HEK293 (cell line): ENCODE data around the gene CPE.
"Not testable (repeated sequence)": the region's sequence is repeated elsewhere in the genome, so short reads cannot be mapped to it uniquely, and the experiment has no call there.

Source experiments
- CTCF ChIA-PET: fragments of 350-600 bp; formaldehyde crosslinking; extraction: SDS; loops from one replicate; lab custom pipeline; 2021; ENCODE audit warnings: antibody characterized with exemption; lab: Yijun Ruan, JAX
- POLR2A ChIA-PET: fragments of 300-600 bp; formaldehyde crosslinking; extraction: SDS; loops from one replicate; lab custom pipeline; 2020; ENCODE audit warnings: antibody characterized with exemption, inconsistent platforms; lab: Yijun Ruan, JAX
- H3K27ac ChIP-seq: fragments of 200-500 bp; sonication (Bioruptor generic); 2 replicates; pipeline ENCODE4 v1.5.1; 2014; ENCODE audit warnings: low read depth, low read length, control low read depth, inconsistent platforms; ENCODE audit errors: extremely low read depth
- H3K36me3 ChIP-seq, 2 experiments: fragments of 200-500 bp in 1 of 2; sonication (Bioruptor generic) in 1 of 2; 1 replicate in 1 of 2; 2 replicates in 1 of 2; pipeline ENCODE4 v1.5.1; 2014 to 2017; ENCODE audit warnings: inconsistent platforms in 2 of 2, low read length in 2 of 2; ENCODE audit not compliant: control insufficient read depth in 2 of 2, insufficient read depth in 1 of 2
- H3K4me1 ChIP-seq: fragments of 200-500 bp; sonication (Bioruptor generic); 2 replicates; pipeline ENCODE4 v1.5.1; 2014; ENCODE audit warnings: mild to moderate bottlenecking, low read length, inconsistent platforms; ENCODE audit not compliant: control insufficient read depth, insufficient read depth
- H3K4me3 ChIP-seq: 2 replicates; pipeline ENCODE4 v1.5.1; 2011; ENCODE audit warnings: low read depth, mild to moderate bottlenecking, control low read depth, low read length, moderate library complexity
- H3K9me3 ChIP-seq: fragments of 200-500 bp; sonication (Bioruptor generic); 2 replicates; pipeline ENCODE4 v1.5.1; 2014; ENCODE audit warnings: low read depth, low read length, inconsistent platforms; ENCODE audit not compliant: control insufficient read depth, insufficient read depth
- TCF7L2 ChIP-seq: IDR thresholded peaks from 2 replicates; pipeline ENCODE4 v1.6.1; 2011; ENCODE audit warnings: low read depth, mild to moderate bottlenecking, inconsistent platforms, low read length, moderate library complexity, borderline replicate concordance
- ZNF214 ChIP-seq: fragments of 450-650 bp; formaldehyde crosslinking; IDR thresholded peaks from 2 replicates; pipeline ENCODE4 v1.5.1; 2017; ENCODE audit warnings: missing biosample characterization, mild to moderate bottlenecking, missing genetic modification characterization, borderline replicate concordance
- ZNF24 ChIP-seq: fragments of 450-650 bp; formaldehyde crosslinking; IDR thresholded peaks from 2 replicates; pipeline ENCODE4 v1.5.1; 2016; ENCODE audit warnings: missing biosample characterization, missing genetic modification characterization
- ZNF324 ChIP-seq: fragments of 450-650 bp; formaldehyde crosslinking; IDR thresholded peaks from 2 replicates; pipeline ENCODE4 v1.5.1; 2016; ENCODE audit warnings: missing biosample characterization, missing genetic modification characterization
- ZNF394 ChIP-seq: fragments of 450-650 bp; formaldehyde crosslinking; IDR thresholded peaks from 2 replicates; pipeline ENCODE4 v1.5.1; 2016; ENCODE audit warnings: missing biosample characterization, missing genetic modification characterization, mild to moderate bottlenecking, moderate library complexity, borderline replicate concordance
- ZNF654 ChIP-seq: fragments of 450-650 bp; formaldehyde crosslinking; IDR thresholded peaks from 2 replicates; pipeline ENCODE4 v1.5.1; 2016; ENCODE audit warnings: low read depth, missing biosample characterization, missing genetic modification characterization
- ZNF843 ChIP-seq: fragments of 450-650 bp; formaldehyde crosslinking; IDR thresholded peaks from 2 replicates; pipeline ENCODE4 v1.5.1; 2016; ENCODE audit warnings: missing biosample characterization, missing genetic modification characterization
- TF ChIP-seq, protein P1 (sequence below): fragments of 450-650 bp; formaldehyde crosslinking; IDR thresholded peaks from 2 replicates; pipeline ENCODE4 v1.5.1; 2016; ENCODE audit warnings: missing biosample characterization, missing genetic modification characterization
- TF ChIP-seq, protein P2 (sequence below): fragments of 450-650 bp; formaldehyde crosslinking; IDR thresholded peaks from 2 replicates; pipeline ENCODE4 v1.5.1; 2016; ENCODE audit warnings: missing biosample characterization, missing genetic modification characterization
- TF ChIP-seq, protein P3 (sequence below): fragments of 450-650 bp; formaldehyde crosslinking; IDR thresholded peaks from 2 replicates; pipeline ENCODE4 v1.5.1; 2016; ENCODE audit warnings: missing biosample characterization, missing genetic modification characterization
- TF ChIP-seq, protein P4 (sequence below): fragments of 450-650 bp; formaldehyde crosslinking; optimal IDR thresholded peaks from 2 replicates; pipeline ENCODE3; 2016; ENCODE audit warnings: missing biosample characterization, mild to moderate bottlenecking, missing genetic modification characterization

CPE gene

DNA sequence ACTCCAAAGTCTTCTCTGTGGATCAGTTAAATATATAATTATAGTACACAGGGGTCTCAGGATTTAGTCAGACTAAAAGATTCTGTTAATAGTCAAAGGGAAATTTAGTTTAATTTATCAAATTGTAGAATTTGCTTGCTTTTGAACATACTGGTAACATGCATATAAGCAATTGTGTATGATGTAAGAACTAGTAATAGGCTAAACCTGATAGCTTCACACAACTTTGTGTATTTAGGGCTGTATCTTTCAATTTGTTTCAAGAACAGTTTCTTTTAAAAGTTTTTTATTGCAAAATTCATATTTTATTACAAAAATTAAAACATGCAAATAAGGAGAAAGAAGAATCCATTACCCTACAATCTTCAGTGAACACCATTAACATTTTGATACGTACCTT lies 99.5 kb downstream of the CPE start (continued):
- TF ChIP-seq ZNF324 (tag by site-specific recombination) (no peak), ZNF394 (no peak), TCF7L2 (no peak), ZNF843 (tag by site-specific recombination) (no peak)
- TF ChIP-seq, protein P1, sequence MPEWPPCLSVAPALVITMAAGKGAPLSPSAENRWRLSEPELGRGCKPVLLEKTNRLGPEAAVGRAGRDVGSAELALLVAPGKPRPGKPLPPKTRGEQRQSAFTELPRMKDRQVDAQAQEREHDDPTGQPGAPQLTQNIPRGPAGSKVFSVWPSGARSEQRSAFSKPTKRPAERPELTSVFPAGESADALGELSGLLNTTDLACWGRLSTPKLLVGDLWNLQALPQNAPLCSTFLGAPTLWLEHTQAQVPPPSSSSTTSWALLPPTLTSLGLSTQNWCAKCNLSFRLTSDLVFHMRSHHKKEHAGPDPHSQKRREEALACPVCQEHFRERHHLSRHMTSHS (tag by site-specific recombination), result no peak

DNA sequence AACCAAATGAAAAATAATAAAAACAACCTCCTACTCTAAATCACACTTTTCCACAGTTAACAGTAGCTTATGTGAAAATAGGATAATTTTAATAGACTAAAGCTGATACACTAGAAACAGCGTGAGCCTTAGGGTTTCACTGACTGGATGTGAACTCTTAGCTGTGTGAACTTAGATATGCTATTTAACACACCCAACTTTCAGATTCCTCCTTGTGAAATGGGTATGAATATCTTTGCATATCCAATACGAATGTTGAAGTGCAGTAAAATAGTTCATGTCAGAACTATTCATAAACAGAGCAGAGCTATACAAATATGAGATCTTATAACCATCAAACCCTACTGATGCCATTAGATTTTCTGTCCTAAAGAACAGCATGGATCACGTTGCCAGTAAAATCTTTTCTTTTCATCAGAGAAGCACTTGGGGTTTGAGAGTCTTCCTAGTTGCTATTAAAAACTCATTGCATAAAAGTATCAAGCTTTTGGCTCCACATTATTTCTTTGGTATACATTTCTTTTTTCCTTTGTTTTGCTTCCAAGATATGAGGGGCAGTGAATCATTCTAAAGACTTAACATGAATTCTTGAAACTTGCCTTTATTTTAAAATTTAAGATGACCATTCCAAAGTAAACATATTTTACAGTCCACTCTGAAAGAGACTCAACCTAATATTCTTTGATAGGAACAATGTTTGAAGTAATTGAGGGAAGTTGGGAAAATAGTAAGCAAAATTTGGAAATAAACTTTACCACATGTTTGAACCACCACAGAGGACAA lies 102.4 kb downstream of the CPE start:
- POLR2A ChIA-PET, result no interaction called here
- Histone ChIP-seq H3K36me3 (peaks cover 0 to 10% of the 10 kb centered on the region in 2 experiments; a peak in 2 of 3 replicates), H3K9me3 (no peaks in the 10 kb centered on the region)
- no peak for TF ChIP-seq ZNF214
- TF ChIP-seq, protein P2, sequence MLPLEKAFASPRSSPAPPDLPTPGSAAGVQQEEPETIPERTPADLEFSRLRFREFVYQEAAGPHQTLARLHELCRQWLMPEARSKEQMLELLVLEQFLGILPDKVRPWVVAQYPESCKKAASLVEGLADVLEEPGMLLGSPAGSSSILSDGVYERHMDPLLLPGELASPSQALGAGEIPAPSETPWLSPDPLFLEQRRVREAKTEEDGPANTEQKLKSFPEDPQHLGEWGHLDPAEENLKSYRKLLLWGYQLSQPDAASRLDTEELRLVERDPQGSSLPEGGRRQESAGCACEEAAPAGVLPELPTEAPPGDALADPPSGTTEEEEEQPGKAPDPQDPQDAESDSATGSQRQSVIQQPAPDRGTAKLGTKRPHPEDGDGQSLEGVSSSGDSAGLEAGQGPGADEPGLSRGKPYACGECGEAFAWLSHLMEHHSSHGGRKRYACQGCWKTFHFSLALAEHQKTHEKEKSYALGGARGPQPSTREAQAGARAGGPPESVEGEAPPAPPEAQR, result no peak
- TF ChIP-seq, all 188 proteins: peak for 0
- CTCF ChIA-PET, result interaction anchor here (1.3 kb wide), 1 partner anchor 16 kb away, joined by 4 read pairs; no protein-coding TSS in a partner anchor
- Histone ChIP-seq H3K27ac (no peak overlapping the region), H3K4me1 (no peaks in the 10 kb centered on the region), H3K4me3 (no peak overlapping the region)

DNA sequence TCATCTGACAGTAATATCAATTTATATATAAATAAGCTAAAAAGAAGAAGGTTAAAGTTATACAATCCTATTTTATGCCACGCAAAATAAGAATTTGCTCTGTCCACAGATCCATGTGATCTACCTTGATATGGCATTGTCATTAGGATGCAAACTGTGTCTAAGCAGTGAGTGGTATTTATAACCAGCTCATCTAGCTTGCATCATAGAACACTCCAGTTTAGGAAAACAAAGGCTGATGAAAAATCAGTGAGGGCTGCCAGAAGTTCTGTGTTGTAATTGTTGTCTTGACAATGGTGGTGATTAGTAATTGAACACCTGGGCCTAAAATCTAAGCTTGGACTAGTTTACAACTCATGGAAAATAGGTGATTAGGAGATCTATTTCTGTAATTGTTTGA lies 111.0 kb downstream of the CPE start:
- POLR2A ChIA-PET, result no interaction called here
- no peak for TF ChIP-seq ZNF24
- TF ChIP-seq, protein P3, sequence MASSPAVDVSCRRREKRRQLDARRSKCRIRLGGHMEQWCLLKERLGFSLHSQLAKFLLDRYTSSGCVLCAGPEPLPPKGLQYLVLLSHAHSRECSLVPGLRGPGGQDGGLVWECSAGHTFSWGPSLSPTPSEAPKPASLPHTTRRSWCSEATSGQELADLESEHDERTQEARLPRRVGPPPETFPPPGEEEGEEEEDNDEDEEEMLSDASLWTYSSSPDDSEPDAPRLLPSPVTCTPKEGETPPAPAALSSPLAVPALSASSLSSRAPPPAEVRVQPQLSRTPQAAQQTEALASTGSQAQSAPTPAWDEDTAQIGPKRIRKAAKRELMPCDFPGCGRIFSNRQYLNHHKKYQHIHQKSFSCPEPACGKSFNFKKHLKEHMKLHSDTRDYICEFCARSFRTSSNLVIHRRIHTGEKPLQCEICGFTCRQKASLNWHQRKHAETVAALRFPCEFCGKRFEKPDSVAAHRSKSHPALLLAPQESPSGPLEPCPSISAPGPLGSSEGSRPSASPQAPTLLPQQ (tag by site-specific recombination), result no peak
- TF ChIP-seq, all 188 proteins: peak for 0
- H3K4me3 ChIP-seq, result no peak overlapping the region
- no peaks in the 10 kb centered on the region for H3K4me1 ChIP-seq
- H3K9me3 ChIP-seq, result no peaks in the 10 kb centered on the region
- peaks cover 0 to 24% of the 10 kb centered on the region in 2 experiments; a peak in 1 of 3 replicates for H3K36me3 ChIP-seq
- CTCF ChIA-PET, result interaction anchor here (0.7 kb wide), 1 partner anchor 115 kb away, joined by 3 read pairs; no protein-coding TSS in a partner anchor
- H3K27ac ChIP-seq, result no peak overlapping the region

DNA sequence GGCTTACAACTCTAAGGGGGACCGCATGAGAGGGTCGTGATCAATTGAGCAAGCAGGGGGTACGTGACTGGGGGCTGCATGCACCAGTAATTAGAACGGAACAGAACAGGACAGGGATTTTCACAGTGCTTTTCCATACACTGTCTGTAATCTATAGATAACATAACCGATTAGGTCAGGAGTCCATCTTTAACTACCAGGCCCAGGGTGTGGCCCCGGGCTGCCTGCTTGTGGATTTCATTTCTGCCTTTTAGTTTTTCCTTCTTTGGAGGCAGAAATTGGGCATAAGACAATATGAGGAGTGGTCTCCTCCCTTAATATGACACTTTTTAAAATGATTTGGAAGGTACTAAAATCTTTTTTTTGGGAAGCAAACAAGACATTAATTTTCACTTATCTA lies 113.8 kb downstream of the CPE start:
- CTCF ChIA-PET, result interaction anchor here (0.6 to 2.4 kb wide), 7 partner anchors 9 to 599 kb away, joined by 3 to 7 read pairs (median 4); no protein-coding TSS in a partner anchor
- POLR2A ChIA-PET, result not testable (repeated sequence)

DNA sequence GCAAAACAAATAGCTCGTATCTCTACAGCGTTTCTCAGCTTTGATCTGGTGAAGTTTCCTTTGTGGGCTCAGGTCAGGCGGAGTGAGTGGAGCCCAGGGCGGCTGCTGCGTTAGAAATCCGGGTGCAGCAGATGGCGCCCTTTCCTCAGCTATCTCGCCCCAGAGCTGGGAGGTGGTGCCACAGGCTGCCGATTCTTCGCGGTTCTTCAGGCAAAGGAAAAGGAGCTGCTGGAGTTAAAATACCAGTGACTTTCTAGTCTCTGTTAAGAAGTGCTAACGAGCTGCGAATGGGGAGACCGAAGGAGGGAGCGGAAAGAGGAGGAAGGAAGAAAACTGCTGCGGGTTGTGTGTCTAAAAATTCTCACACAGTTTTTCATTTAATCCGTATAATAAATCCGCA lies 114.6 kb downstream of the CPE start:
- CTCF ChIA-PET, result interaction anchor here (0.6 to 2.4 kb wide), 12 partner anchors 8 to 598 kb away, joined by 3 to 7 read pairs (median 3); no protein-coding TSS in a partner anchor
- Histone ChIP-seq H3K9me3 (no peaks in the 10 kb centered on the region), H3K36me3 (peaks cover 0 to 8% of the 10 kb centered on the region in 2 experiments; a peak in 1 of 3 replicates), H3K4me1 (no peaks in the 10 kb centered on the region), H3K27ac (no peak overlapping the region), H3K4me3 (no peak overlapping the region)
- POLR2A ChIA-PET, result interaction anchor here (0.6 kb wide), 1 partner anchor 230 kb away, joined by 5 read pairs; no protein-coding TSS in a partner anchor
- TF ChIP-seq, protein P4, sequence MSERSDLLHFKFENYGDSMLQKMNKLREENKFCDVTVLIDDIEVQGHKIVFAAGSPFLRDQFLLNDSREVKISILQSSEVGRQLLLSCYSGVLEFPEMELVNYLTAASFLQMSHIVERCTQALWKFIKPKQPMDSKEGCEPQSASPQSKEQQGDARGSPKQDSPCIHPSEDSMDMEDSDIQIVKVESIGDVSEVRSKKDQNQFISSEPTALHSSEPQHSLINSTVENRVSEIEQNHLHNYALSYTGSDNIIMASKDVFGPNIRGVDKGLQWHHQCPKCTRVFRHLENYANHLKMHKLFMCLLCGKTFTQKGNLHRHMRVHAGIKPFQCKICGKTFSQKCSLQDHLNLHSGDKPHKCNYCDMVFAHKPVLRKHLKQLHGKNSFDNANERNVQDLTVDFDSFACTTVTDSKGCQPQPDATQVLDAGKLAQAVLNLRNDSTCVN (tag by site-specific recombination), result no peak
- TF ChIP-seq ZNF654 (tag by site-specific recombination), result peak; percentile 52

More for the DNA sequence above, 113.8 kb downstream of the CPE start:
- peaks cover 0 to 16% of the 10 kb centered on the region in 2 experiments; a peak in 1 of 3 replicates for H3K36me3 ChIP-seq
- H3K9me3 ChIP-seq, H3K4me1 ChIP-seq, H3K27ac ChIP-seq, H3K4me3 ChIP-seq: not testable (repeated sequence)
